Stimulated activated memory B cell treated with anti-CD40 and anti-IgM and Interleukin-4, amounts not matched to agents 10 μg/mL and 1 μg/mL and 100 μg/mL, for 72 hours (primary cell): Measurements from ENCODE around the gene ZC4H2.
A peak's percentile ranks its signal among the peaks of the same experiment; 100 is the strongest.
"Not testable (repeated sequence)": the region's sequence is repeated elsewhere in the genome, so short reads cannot be mapped to it uniquely, and the experiment has no call there.

Experiments used
- ATAC-seq: fragments of 150-1000 bp; cut with Tn5 transposase; 2 replicates; pipeline ENCODE4 v1.10.0; 2021
- H3K27ac Mint-ChIP-seq: one replicate; pipeline ENCODE4 v1.8.0; 2022; ENCODE audit warnings: mild to moderate bottlenecking, mixed read lengths
- H3K27me3 Mint-ChIP-seq: one replicate; pipeline ENCODE4 v1.8.0; 2022; ENCODE audit warnings: mixed read lengths
- H3K36me3 Mint-ChIP-seq: one replicate; pipeline ENCODE4 v1.8.0; 2022; ENCODE audit warnings: mixed read lengths
- H3K4me1 Mint-ChIP-seq: one replicate; pipeline ENCODE4 v1.8.0; 2022; ENCODE audit warnings: mixed read lengths
- H3K4me3 Mint-ChIP-seq: one replicate; pipeline ENCODE4 v1.8.0; 2022; ENCODE audit warnings: mild to moderate bottlenecking, moderate library complexity, mixed read lengths
- H3K9me3 Mint-ChIP-seq: one replicate; pipeline ENCODE4 v1.8.0; 2022; ENCODE audit warnings: mixed read lengths

ZC4H2 gene

GRCh38 chrX:64975989-64976672 is at the start of gene ZC4H2:
ZC4H2 (minus strand) TSS chrX:64976450; CDS start chrX:64976377, 73 bp downstream.
- Mint-ChIP-seq H3K4me3 (peak within 1 kb of the TSS; percentile 95), H3K9me3 (peaks cover 8% of the 10 kb centered on the region), H3K27ac (peak within 1 kb of the TSS; percentile 71), H3K27me3 (no peaks in the 10 kb centered on the region), H3K4me1 (peaks cover 14% of the 10 kb centered on the region), H3K36me3 (peaks cover 12% of the 10 kb centered on the region)
- ATAC-seq: peak; percentile 100

GRCh38 chrX:65017451-65017850 is 41.2 kb upstream of the ZC4H2 start:
- no peak overlapping the region for H3K4me3 Mint-ChIP-seq
- peaks cover 5% of the 10 kb centered on the region for H3K4me1 Mint-ChIP-seq
- peaks cover 27% of the 10 kb centered on the region for H3K36me3 Mint-ChIP-seq

GRCh38 chrX:65014230-65014629 is 38.0 kb upstream of the ZC4H2 start:
- no peak for ATAC-seq
- no peaks in the 10 kb centered on the region for H3K9me3 Mint-ChIP-seq
- H3K4me3 Mint-ChIP-seq: no peak overlapping the region
- H3K4me1 Mint-ChIP-seq: peaks cover 5% of the 10 kb centered on the region
- no peaks in the 10 kb centered on the region for H3K27me3 Mint-ChIP-seq
- peaks cover 12% of the 10 kb centered on the region for H3K36me3 Mint-ChIP-seq
- H3K27ac Mint-ChIP-seq: no peak overlapping the region

More at GRCh38 chrX:65017451-65017850, 41.2 kb upstream of the ZC4H2 start:
- peaks cover 7% of the 10 kb centered on the region for H3K9me3 Mint-ChIP-seq
- no peak overlapping the region for H3K27ac Mint-ChIP-seq
- H3K27me3 Mint-ChIP-seq: no peaks in the 10 kb centered on the region
- ATAC-seq: no peak

- Mint-ChIP-seq H3K27me3 (no peaks in the 10 kb centered on the region), H3K27ac (no peak overlapping the region), H3K9me3 (peaks cover 3% of the 10 kb centered on the region), H3K4me1 (no peaks in the 10 kb centered on the region), H3K4me3 (no peak overlapping the region), H3K36me3 (peaks cover 8% of the 10 kb centered on the region)
- ATAC-seq: no peak
Measured at GRCh38 chrX:65009459-65009858, 33.2 kb upstream of the ZC4H2 start.

- H3K27me3 Mint-ChIP-seq, H3K27ac Mint-ChIP-seq, ATAC-seq: not testable (repeated sequence)
Measured at GRCh38 chrX:65002208-65002607, 26.0 kb upstream of the ZC4H2 start.

GRCh38 chrX:64996805-64997204 is 20.6 kb upstream of the ZC4H2 start:
- Mint-ChIP-seq H3K36me3 (peaks cover 20% of the 10 kb centered on the region), H3K4me3 (no peak overlapping the region), H3K9me3 (peaks cover 12% of the 10 kb centered on the region), H3K4me1 (no peaks in the 10 kb centered on the region), H3K27ac (no peak overlapping the region), H3K27me3 (no peaks in the 10 kb centered on the region)
- no peak for ATAC-seq

More at GRCh38 chrX:65002208-65002607, 26.0 kb upstream of the ZC4H2 start:
- not testable (repeated sequence) for H3K4me3 Mint-ChIP-seq, H3K4me1 Mint-ChIP-seq, H3K9me3 Mint-ChIP-seq
- H3K36me3 Mint-ChIP-seq: peaks cover 22% of the 10 kb centered on the region

GRCh38 chrX:64994131-64994798 is 18.0 kb upstream of the ZC4H2 start:
- no peaks in the 10 kb centered on the region for H3K27me3 Mint-ChIP-seq
- ATAC-seq: no peak
- H3K36me3 Mint-ChIP-seq: peaks cover 12% of the 10 kb centered on the region
- H3K4me1 Mint-ChIP-seq: no peaks in the 10 kb centered on the region
- no peak overlapping the region for H3K4me3 Mint-ChIP-seq
- no peak overlapping the region for H3K27ac Mint-ChIP-seq
- peaks cover 7% of the 10 kb centered on the region for H3K9me3 Mint-ChIP-seq

GRCh38 chrX:64977830-64978229 is 1.6 kb upstream of the ZC4H2 start:
- Mint-ChIP-seq H3K27ac (no peak overlapping the region), H3K4me3 (no peak overlapping the region), H3K4me1 (peaks cover 12% of the 10 kb centered on the region), H3K36me3 (no peaks in the 10 kb centered on the region), H3K9me3 (no peaks in the 10 kb centered on the region), H3K27me3 (no peaks in the 10 kb centered on the region)
- no peak for ATAC-seq

GRCh38 chrX:64977051-64977450 is 801 bp upstream of the ZC4H2 start:
- H3K4me3 Mint-ChIP-seq: peak overlapping the region; percentile 95
- peaks cover 3% of the 10 kb centered on the region for H3K36me3 Mint-ChIP-seq
- ATAC-seq: no peak
- peak overlapping the region; percentile 71 for H3K27ac Mint-ChIP-seq
- H3K4me1 Mint-ChIP-seq: peaks cover 10% of the 10 kb centered on the region
- peaks cover 2% of the 10 kb centered on the region for H3K9me3 Mint-ChIP-seq
- no peaks in the 10 kb centered on the region for H3K27me3 Mint-ChIP-seq

- peaks cover 7% of the 10 kb centered on the region for H3K36me3 Mint-ChIP-seq
- no peaks in the 10 kb centered on the region for H3K27me3 Mint-ChIP-seq
- H3K9me3 Mint-ChIP-seq: peaks cover 4% of the 10 kb centered on the region
- peak overlapping the region; percentile 71 for H3K27ac Mint-ChIP-seq
- ATAC-seq: peak; percentile 40
- H3K4me1 Mint-ChIP-seq: peaks cover 10% of the 10 kb centered on the region
- H3K4me3 Mint-ChIP-seq: peak overlapping the region; percentile 95
Measured at GRCh38 chrX:64976673-64977040, 407 bp upstream of the ZC4H2 start.

- Mint-ChIP-seq H3K4me1 (peaks cover 15% of the 10 kb centered on the region), H3K9me3 (peaks cover 9% of the 10 kb centered on the region), H3K36me3 (peaks cover 19% of the 10 kb centered on the region), H3K27ac (peak overlapping the region; percentile 71), H3K4me3 (peak overlapping the region; percentile 95), H3K27me3 (no peaks in the 10 kb centered on the region)
- peak; percentile 42 for ATAC-seq
Measured at GRCh38 chrX:64975491-64975890, 759 bp downstream of the ZC4H2 start.

GRCh38 chrX:64925480-64925879 is 50.8 kb downstream of the ZC4H2 start:
- no peak overlapping the region for H3K27ac Mint-ChIP-seq
- no peak for ATAC-seq
- no peaks in the 10 kb centered on the region for H3K27me3 Mint-ChIP-seq
- no peak overlapping the region for H3K4me3 Mint-ChIP-seq
- peaks cover 4% of the 10 kb centered on the region for H3K4me1 Mint-ChIP-seq
- H3K9me3 Mint-ChIP-seq: peaks cover 12% of the 10 kb centered on the region
- peaks cover 6% of the 10 kb centered on the region for H3K36me3 Mint-ChIP-seq

- ATAC-seq: no peak
- Mint-ChIP-seq H3K4me1 (no peaks in the 10 kb centered on the region), H3K27ac (no peak overlapping the region), H3K27me3 (no peaks in the 10 kb centered on the region), H3K36me3 (peaks cover 73% of the 10 kb centered on the region), H3K9me3 (peaks cover 28% of the 10 kb centered on the region), H3K4me3 (no peak overlapping the region)
Measured at GRCh38 chrX:64908121-64908520, 68.1 kb downstream of the ZC4H2 start.

GRCh38 chrX:64894454-64895038 is 81.7 kb downstream of the ZC4H2 start:
- H3K4me1 Mint-ChIP-seq: no peaks in the 10 kb centered on the region
- no peak overlapping the region for H3K27ac Mint-ChIP-seq
- no peaks in the 10 kb centered on the region for H3K27me3 Mint-ChIP-seq
- peaks cover 9% of the 10 kb centered on the region for H3K9me3 Mint-ChIP-seq
- H3K36me3 Mint-ChIP-seq: peaks cover 6% of the 10 kb centered on the region
- ATAC-seq: no peak
- H3K4me3 Mint-ChIP-seq: no peak overlapping the region

- Mint-ChIP-seq H3K4me1 (no peaks in the 10 kb centered on the region), H3K36me3 (peaks cover 8% of the 10 kb centered on the region), H3K9me3 (peaks cover 10% of the 10 kb centered on the region), H3K4me3 (no peak overlapping the region), H3K27me3 (no peaks in the 10 kb centered on the region), H3K27ac (no peak overlapping the region)
- no peak for ATAC-seq
Measured at GRCh38 chrX:64885850-64886249, 90.4 kb downstream of the ZC4H2 start.

GRCh38 chrX:64878709-64879108 is 97.5 kb downstream of the ZC4H2 start:
- H3K36me3 Mint-ChIP-seq: peaks cover 18% of the 10 kb centered on the region
- not testable (repeated sequence) for H3K4me3 Mint-ChIP-seq, H3K4me1 Mint-ChIP-seq, H3K27me3 Mint-ChIP-seq, ATAC-seq, H3K27ac Mint-ChIP-seq
- H3K9me3 Mint-ChIP-seq: peaks cover 17% of the 10 kb centered on the region
